PC-3 (cell line): Measurements from ENCODE around the gene COL5A2. TPM values are rescaled to one million over a fixed set of nuclear protein-coding genes. Genes with fewer than 3 reads are reported as not detected.

Source experiments
- ATAC-seq: fragments of 200-7000 bp; cut with Tn5 transposase; 2 replicates; pipeline ENCODE4 v1.9.1; 2020; ENCODE audit warnings: mild to moderate bottlenecking, moderate library complexity
- BruUV-seq: library from RNA; stranded (reverse); fragments of 400-500 nt; replicated peaks from 2 replicates; lab custom pipeline; 2021; lab: Mats Ljungman, UMichigan
- CTCF ChIA-PET: fragments of 300-600 bp; sonication (Branson Sonifier 250); formaldehyde crosslinking; loops from one replicate; lab custom pipeline; 2022; ENCODE audit warnings: antibody characterized with exemption; lab: Charles Lee
- POLR2A ChIA-PET: fragments of 300-600 bp; sonication (Branson Sonifier 250); formaldehyde crosslinking; loops from one replicate; lab custom pipeline; 2022; ENCODE audit warnings: antibody characterized with exemption; ENCODE audit not compliant: unreplicated experiment; lab: Charles Lee
- DNase-seq: peaks from one replicate; pipeline ENCODE4 v3.0.0-alpha.2; 2015
- H2AFZ ChIP-seq: fragments of 300-600 bp; sonication (generic); 2 replicates; pipeline ENCODE4 v1.6.0; 2016; ENCODE audit warnings: antibody characterized with exemption, low read length
- H3F3A ChIP-seq: fragments of 300-600 bp; sonication (generic); one replicate; pipeline ENCODE4 v1.6.0; 2017; ENCODE audit warnings: antibody characterized with exemption, low read length, control low read depth, mild to moderate bottlenecking; ENCODE audit not compliant: unreplicated experiment
- H3K27ac ChIP-seq: fragments of 300-600 bp; sonication (generic); 2 replicates; pipeline ENCODE4 v1.5.1; 2016; ENCODE audit warnings: mild to moderate bottlenecking, low read length
- H3K27me3 ChIP-seq: fragments of 300-600 bp; sonication (generic); 2 replicates; pipeline ENCODE4 v1.6.1; 2016; ENCODE audit warnings: low read length, mixed read lengths
- H3K36me3 ChIP-seq: fragments of 300-600 bp; sonication (generic); 2 replicates; pipeline ENCODE4 v1.6.1; 2016; ENCODE audit warnings: low read depth, mixed run types, low read length, mixed read lengths
- H3K4me1 ChIP-seq: fragments of 300-600 bp; sonication (generic); 2 replicates; pipeline ENCODE4 v1.5.1; 2016; ENCODE audit warnings: low read length; ENCODE audit not compliant: insufficient read depth
- H3K4me2 ChIP-seq: fragments of 300-600 bp; sonication (generic); 2 replicates; pipeline ENCODE4 v1.6.0; 2016; ENCODE audit warnings: low read length
- H3K4me3 ChIP-seq: fragments of 300-600 bp; sonication (generic); 2 replicates; pipeline ENCODE4 v1.5.1; 2016; ENCODE audit warnings: mild to moderate bottlenecking, low read length, mixed read lengths
- H3K79me2 ChIP-seq: fragments of 300-600 bp; sonication (generic); 2 replicates; pipeline ENCODE4 v1.6.1; 2017; ENCODE audit warnings: low read length, mixed read lengths
- H3K9ac ChIP-seq: fragments of 300-600 bp; sonication (generic); 2 replicates; pipeline ENCODE4 v1.6.0; 2016; ENCODE audit warnings: mild to moderate bottlenecking, low read length
- H3K9me2 ChIP-seq: fragments of 300-600 bp; sonication (generic); replicated peaks from 2 replicates; pipeline ENCODE4 v1.6.1; 2016; ENCODE audit warnings: mixed run types, low read length, mixed read lengths
- H3K9me3 ChIP-seq: fragments of 300-600 bp; sonication (generic); 2 replicates; pipeline ENCODE4 v1.6.1; 2016; ENCODE audit warnings: low read length, mixed read lengths
- H4K20me1 ChIP-seq: fragments of 300-600 bp; sonication (generic); 2 replicates; pipeline ENCODE4 v1.6.1; 2016; ENCODE audit warnings: low read length, mixed read lengths
- CTCF ChIP-seq: fragments of 300-600 bp; sonication (generic); conservative IDR thresholded peaks from 2 replicates; pipeline ENCODE4 v1.5.1; 2017; ENCODE audit warnings: antibody characterized with exemption, low read depth, mild to moderate bottlenecking, low read length
- EZH2 ChIP-seq: fragments of 300-600 bp; sonication (generic); IDR thresholded peaks from one replicate; pipeline ENCODE4 v1.6.1; 2017; ENCODE audit warnings: antibody characterized with exemption, mild to moderate bottlenecking, low read length; ENCODE audit not compliant: unreplicated experiment
- EZH2phosphoT487 ChIP-seq: fragments of 300-600 bp; sonication (generic); IDR thresholded peaks from 2 replicates; pipeline ENCODE4 v1.6.1; 2018; ENCODE audit warnings: mild to moderate bottlenecking, antibody characterized with exemption, low read length, borderline replicate concordance
- intact Hi-C: fragments of 100-400 bp; cut with micrococcal nuclease; formaldehyde crosslinking; loops from 2 replicates; pipeline ENCODE4 v1.9.0; 2023
- total RNA-seq: library from RNA; depleted of rRNA; stranded (reverse); fragments of >200 nt; gene quantifications from 2 replicates; pipeline ENCODE4 v1.2.3, GENCODE V29; 2014

COL5A2 gene
- total RNA-seq, 1 experiment from 2014 or later = 56.2 TPM

- Histone ChIP-seq H3K9me2 (no peaks in the 10 kb centered on the region), H3F3A (peaks cover 7% of the 10 kb centered on the region), H4K20me1 (no peaks in the 10 kb centered on the region), H3K4me2 (peak overlapping the region; percentile 61), H3K9me3 (no peaks in the 10 kb centered on the region), H3K4me1 (peaks cover 59% of the 10 kb centered on the region), H3K9ac (peak overlapping the region; percentile 68), H3K4me3 (no peak overlapping the region), H3K36me3 (no peaks in the 10 kb centered on the region; the same call in 1 of the 2 replicates), H3K27ac (peak overlapping the region; percentile 91), H3K27me3 (no peaks in the 10 kb centered on the region), H2AFZ (peak overlapping the region; percentile 74; the same call in 1 of the 2 replicates), H3K79me2 (peaks cover 18% of the 10 kb centered on the region)
- intact Hi-C loops = loop anchor here (2.0 to 5.0 kb wide), 2 partner anchors 26 to 37 kb away; no protein-coding TSS in a partner anchor
- BruUV-seq = no TSS peak
- DNase-seq = no peak
- POLR2A ChIA-PET = interaction anchor here (0.5 kb wide), 1 partner anchor 1262 kb away, joined by 3 read pairs; no protein-coding TSS in a partner anchor
- CTCF ChIA-PET = no interaction called here
- ATAC-seq = no peak
- TF ChIP-seq CTCF (no peak), EZH2 (no peak), EZH2phosphoT487 (no peak)
Measured at GRCh38 chr2:189125195-189125594, 54.4 kb downstream of the COL5A2 start.

GRCh38 chr2:189124175-189124574 is 55.4 kb downstream of the COL5A2 start:
- Histone ChIP-seq H3K27me3 (no peaks in the 10 kb centered on the region), H3K9ac (peak overlapping the region; percentile 68), H3K4me1 (peaks cover 49% of the 10 kb centered on the region), H3K4me2 (peak overlapping the region; percentile 61), H3K9me3 (no peaks in the 10 kb centered on the region), H3K36me3 (no peaks in the 10 kb centered on the region; the same call in 1 of the 2 replicates), H2AFZ (peak overlapping the region; percentile 74), H3K9me2 (no peaks in the 10 kb centered on the region), H4K20me1 (no peaks in the 10 kb centered on the region), H3F3A (peaks cover 7% of the 10 kb centered on the region), H3K27ac (peak overlapping the region; percentile 91), H3K4me3 (peak overlapping the region; percentile 22), H3K79me2 (peaks cover 13% of the 10 kb centered on the region)
- intact Hi-C loops = loop anchor here (1.0 to 2.0 kb wide), 2 partner anchors 27 to 102 kb away; no protein-coding TSS in a partner anchor
- TF ChIP-seq EZH2 (no peak), CTCF (no peak), EZH2phosphoT487 (no peak)
- DNase-seq (peak; percentile 88), ATAC-seq (peak; percentile 85)
- ChIA-PET POLR2A (interaction anchor here (0.7 kb wide), 1 partner anchor 40 kb away, joined by 4 read pairs; no protein-coding TSS in a partner anchor), CTCF (interaction anchor here (0.6 kb wide), 1 partner anchor 12 kb away, joined by 3 read pairs; no protein-coding TSS in a partner anchor)
- BruUV-seq = no TSS peak

GRCh38 chr2:189118386-189118785 is 61.2 kb downstream of the COL5A2 start:
- no peak for TF ChIP-seq CTCF
- no peak for TF ChIP-seq EZH2phosphoT487
- TF ChIP-seq EZH2 = no peak

More at GRCh38 chr2:189118386-189118785, 61.2 kb downstream of the COL5A2 start:
- ATAC-seq (no peak), DNase-seq (no peak)
- H3K9me3 ChIP-seq = no peaks in the 10 kb centered on the region
- no peak overlapping the region for H3K4me3 ChIP-seq
- intact Hi-C loops = no loop called here
- no peaks in the 10 kb centered on the region for H4K20me1 ChIP-seq
- no peak overlapping the region for H3K4me2 ChIP-seq
- H2AFZ ChIP-seq = no peak overlapping the region
- BruUV-seq = no TSS peak
- H3K4me1 ChIP-seq = peaks cover 16% of the 10 kb centered on the region
- no peaks in the 10 kb centered on the region for H3K27me3 ChIP-seq
- H3F3A ChIP-seq = no peaks in the 10 kb centered on the region
- H3K27ac ChIP-seq = no peak overlapping the region
- ChIA-PET POLR2A (interaction anchor here (0.6 kb wide), 1 partner anchor 251 kb away, joined by 3 read pairs; no protein-coding TSS in a partner anchor), CTCF (no interaction called here)
- no peak overlapping the region for H3K9ac ChIP-seq
- H3K79me2 ChIP-seq = no peaks in the 10 kb centered on the region
- H3K36me3 ChIP-seq = no peaks in the 10 kb centered on the region
- H3K9me2 ChIP-seq = no peaks in the 10 kb centered on the region
